ENCODE measurements around the gene AATK. TPM values are rescaled to one million over a fixed set of nuclear protein-coding genes. Genes with fewer than 3 reads are reported as not detected.

AATK gene, protein sequence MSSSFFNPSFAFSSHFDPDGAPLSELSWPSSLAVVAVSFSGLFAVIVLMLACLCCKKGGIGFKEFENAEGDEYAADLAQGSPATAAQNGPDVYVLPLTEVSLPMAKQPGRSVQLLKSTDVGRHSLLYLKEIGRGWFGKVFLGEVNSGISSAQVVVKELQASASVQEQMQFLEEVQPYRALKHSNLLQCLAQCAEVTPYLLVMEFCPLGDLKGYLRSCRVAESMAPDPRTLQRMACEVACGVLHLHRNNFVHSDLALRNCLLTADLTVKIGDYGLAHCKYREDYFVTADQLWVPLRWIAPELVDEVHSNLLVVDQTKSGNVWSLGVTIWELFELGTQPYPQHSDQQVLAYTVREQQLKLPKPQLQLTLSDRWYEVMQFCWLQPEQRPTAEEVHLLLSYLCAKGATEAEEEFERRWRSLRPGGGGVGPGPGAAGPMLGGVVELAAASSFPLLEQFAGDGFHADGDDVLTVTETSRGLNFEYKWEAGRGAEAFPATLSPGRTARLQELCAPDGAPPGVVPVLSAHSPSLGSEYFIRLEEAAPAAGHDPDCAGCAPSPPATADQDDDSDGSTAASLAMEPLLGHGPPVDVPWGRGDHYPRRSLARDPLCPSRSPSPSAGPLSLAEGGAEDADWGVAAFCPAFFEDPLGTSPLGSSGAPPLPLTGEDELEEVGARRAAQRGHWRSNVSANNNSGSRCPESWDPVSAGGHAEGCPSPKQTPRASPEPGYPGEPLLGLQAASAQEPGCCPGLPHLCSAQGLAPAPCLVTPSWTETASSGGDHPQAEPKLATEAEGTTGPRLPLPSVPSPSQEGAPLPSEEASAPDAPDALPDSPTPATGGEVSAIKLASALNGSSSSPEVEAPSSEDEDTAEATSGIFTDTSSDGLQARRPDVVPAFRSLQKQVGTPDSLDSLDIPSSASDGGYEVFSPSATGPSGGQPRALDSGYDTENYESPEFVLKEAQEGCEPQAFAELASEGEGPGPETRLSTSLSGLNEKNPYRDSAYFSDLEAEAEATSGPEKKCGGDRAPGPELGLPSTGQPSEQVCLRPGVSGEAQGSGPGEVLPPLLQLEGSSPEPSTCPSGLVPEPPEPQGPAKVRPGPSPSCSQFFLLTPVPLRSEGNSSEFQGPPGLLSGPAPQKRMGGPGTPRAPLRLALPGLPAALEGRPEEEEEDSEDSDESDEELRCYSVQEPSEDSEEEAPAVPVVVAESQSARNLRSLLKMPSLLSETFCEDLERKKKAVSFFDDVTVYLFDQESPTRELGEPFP (N-terminal part only)
- total RNA-seq = under 1 TPM in 1 of 2 experiments, not detected in 1; 0.05 TPM

DNA sequence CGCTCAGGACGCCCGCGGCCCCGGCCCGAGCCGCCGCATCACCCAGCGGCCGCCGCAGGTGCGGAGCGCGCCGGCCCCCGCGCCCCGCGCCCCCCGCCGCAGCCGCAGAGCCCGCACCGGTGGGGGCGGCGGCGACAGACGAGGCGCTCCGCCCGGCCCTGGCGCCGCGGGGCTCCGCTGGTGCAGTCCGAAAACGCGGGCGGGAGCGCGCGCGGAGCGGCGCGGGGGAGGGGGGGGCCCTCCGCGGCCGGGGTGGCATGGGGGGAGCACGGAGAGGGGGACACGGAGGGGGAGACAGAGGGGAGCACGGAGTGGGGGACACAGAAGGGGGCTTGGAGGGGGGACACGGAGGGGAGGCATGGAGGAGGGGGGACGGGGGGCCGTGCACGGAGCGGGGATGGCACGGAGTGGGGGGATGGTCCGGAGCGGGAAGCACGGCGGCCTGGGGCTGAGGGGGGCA, at the start of gene AATK:
TSS of gene AATK (minus strand) at position 189 of the 460 bp plus-strand sequence. CDS start 229 bp downstream, outside the sequence.

DNA sequence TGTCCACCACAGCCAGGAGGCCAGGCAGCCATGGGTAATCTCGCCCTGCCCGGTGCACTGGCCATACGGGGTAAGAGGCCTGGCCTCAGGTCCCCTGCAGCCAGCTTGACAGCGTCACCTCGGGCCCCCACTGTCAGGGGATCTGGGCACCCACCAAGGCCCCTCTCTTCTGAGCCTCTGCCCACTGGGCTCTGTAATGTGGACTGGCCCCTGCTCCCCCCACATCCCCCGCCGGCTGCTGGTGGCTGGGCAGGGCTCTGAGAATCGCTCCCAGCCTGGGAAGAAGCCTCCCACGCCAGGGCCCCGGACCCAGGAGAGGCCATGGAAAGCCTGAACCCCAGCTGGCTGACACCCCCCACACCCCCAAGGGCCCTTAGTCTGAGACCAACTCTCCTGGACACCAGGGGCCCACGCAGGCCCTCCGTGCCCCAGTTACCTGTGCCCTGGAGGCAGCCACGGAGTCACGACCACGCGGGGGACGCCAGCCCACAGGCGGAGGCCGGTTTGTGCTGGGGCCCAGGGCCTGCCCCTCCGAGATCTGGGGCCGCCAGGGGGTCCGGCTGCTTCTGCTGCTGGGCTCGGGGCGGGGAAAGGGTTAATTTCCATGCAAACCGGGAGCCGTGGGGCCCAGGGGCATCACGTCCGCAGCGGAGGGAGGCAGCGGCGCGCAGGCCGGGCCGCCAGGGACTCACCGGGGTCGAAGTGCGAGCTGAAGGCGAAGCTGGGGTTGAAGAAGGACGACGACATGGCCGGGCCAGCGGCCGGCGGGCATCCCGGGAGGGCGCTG, 582 bp downstream of the AATK start, which contains the start of gene PVALEF:
TSS of gene PVALEF (plus strand) at position 262 of the 787 bp plus-strand sequence. CDS start 15,720 bp downstream, outside the sequence.

Small RNAs within 50 kb of the gene (microRNA-seq; reads per million reads assigned to microRNA genes)
- gene MIR1250 (ENCODE audit: borderline microRNAs expressed, borderline replicate concordance) (not detected), gene MIR3065 (ENCODE audit: borderline microRNAs expressed, borderline replicate concordance) (not detected), gene MIR338 (ENCODE audit: borderline microRNAs expressed, borderline replicate concordance) (not detected), gene MIR657 (ENCODE audit: borderline microRNAs expressed, borderline replicate concordance) (not detected)

Other genes with a start within 250 kb of the AATK start
- gene CHMP6, start 174.4 kb downstream of the AATK start, total RNA-seq = 10 to 100 TPM; 38.6 to 40.3 TPM
- 1 to 10 TPM; 3.5 to 5.3 TPM for gene BAIAP2, start 131.1 kb downstream of the AATK start, total RNA-seq
- gene PVALEF, start 714 bp downstream of the AATK start, total RNA-seq = not detected
- 10 to 100 TPM; 14.4 to 15.4 TPM for gene CEP131, start 56.7 kb upstream of the AATK start, total RNA-seq
- 10 to 100 TPM; 57.8 to 61.1 TPM for gene TEPSIN, start 72.8 kb upstream of the AATK start, total RNA-seq
- 10 to 100 TPM; 35.4 to 41.8 TPM for gene NDUFAF8, start 73.1 kb upstream of the AATK start, total RNA-seq
- 10 to 100 TPM; 87.6 to 97.9 TPM for gene SLC38A10, start 129.1 kb upstream of the AATK start, total RNA-seq
- under 1 TPM in 1 of 2 experiments, not detected in 1; 0.03 TPM for gene BAHCC1, start 229.2 kb upstream of the AATK start, total RNA-seq